Limb (tissue), 2 donors: ENCODE measurements around the gene TXNL4A.

Source experiments
- DNase-seq, 2 donors: peaks; one replicate each; pipeline ENCODE4 v3.0.0-alpha.2; 2016; ENCODE audit errors: extremely low spot score in 2 of 2

Gene TXNL4A

GRCh38 chr18:79936641-79937040 is 51.7 kb downstream of the TXNL4A start:
- DNase-seq: no peak

- peak in 1 of 2 donors; percentile 6 for DNase-seq
Observed at GRCh38 chr18:79935925-79936324, 52.4 kb downstream of the TXNL4A start.

- peak in 1 of 2 donors; percentile 11 for DNase-seq
Observed at GRCh38 chr18:79935499-79935898, 52.9 kb downstream of the TXNL4A start.

- no peak for DNase-seq
Observed at GRCh38 chr18:79935098-79935480, 53.3 kb downstream of the TXNL4A start.

- peak in 1 of 2 donors; percentile 24 for DNase-seq
Observed at GRCh38 chr18:79934311-79935097, 53.9 kb downstream of the TXNL4A start.

GRCh38 chr18:79933765-79934164 is 54.6 kb downstream of the TXNL4A start:
- DNase-seq: peak in 1 of 2 donors; percentile 33

GRCh38 chr18:79932907-79933306 is 55.5 kb downstream of the TXNL4A start:
- DNase-seq: no peak

- DNase-seq: no peak
Observed at GRCh38 chr18:79931475-79931874, 56.9 kb downstream of the TXNL4A start.

GRCh38 chr18:79930020-79930642 is 58.2 kb downstream of the TXNL4A start:
- no peak for DNase-seq

- peak in 1 of 2 donors; percentile 13 for DNase-seq
Observed at GRCh38 chr18:79928563-79928960, 59.8 kb downstream of the TXNL4A start.

- DNase-seq: peak in 1 of 2 donors; percentile 50
Observed at GRCh38 chr18:79927607-79928562, 60.5 kb downstream of the TXNL4A start.

- DNase-seq: peak in 1 of 2 donors; percentile 15
Observed at GRCh38 chr18:79926715-79927606, 61.4 kb downstream of the TXNL4A start.

- peak in 1 of 2 donors; percentile 11 for DNase-seq
Observed at GRCh38 chr18:79926306-79926705, 62.1 kb downstream of the TXNL4A start.

GRCh38 chr18:79924814-79925731 is 63.3 kb downstream of the TXNL4A start:
- peak; percentile 65 to 66 for DNase-seq

GRCh38 chr18:79923896-79924585 is 64.3 kb downstream of the TXNL4A start:
- peak in 1 of 2 donors; percentile 16 for DNase-seq

GRCh38 chr18:79922971-79923411 is 65.4 kb downstream of the TXNL4A start:
- DNase-seq: peak in 1 of 2 donors; percentile 19

- DNase-seq: peak in 1 of 2 donors; percentile 20
Observed at GRCh38 chr18:79921984-79922965, 66.1 kb downstream of the TXNL4A start.
